ENCODE results near the gene SLC35G3.
"Not testable (repeated sequence)": the region's sequence is repeated elsewhere in the genome, so short reads cannot be mapped to it uniquely, and the experiment has no call there.

Gene SLC35G3

GRCh38 chr17:35194001-35194400, at the start of gene SLC35G3:
SLC35G3 (minus strand) TSS chr17:35194393; CDS start chr17:35194307, 86 bp downstream.
- DNase-seq: not testable (repeated sequence)

GRCh38 chr17:35243561-35244340, 49.6 kb upstream of the SLC35G3 start:
- DNase-seq: no peak

- DNase-seq: peak; percentile 72
These were observed 48.8 kb upstream of the SLC35G3 start, which contains the start of gene SLFN5 for GRCh38 chr17:35242805-35243560. SLFN5 (plus strand) TSS chr17:35243072; CDS start chr17:35258691, 15,619 bp downstream.

- peak; percentile 9 for DNase-seq
These were observed 48.1 kb upstream of the SLC35G3 start for GRCh38 chr17:35242158-35242804.

GRCh38 chr17:35241520-35241919, 47.3 kb upstream of the SLC35G3 start:
- no peak for DNase-seq

- DNase-seq: no peak
These were observed 46.7 kb upstream of the SLC35G3 start for GRCh38 chr17:35240861-35241260.

GRCh38 chr17:35239823-35240222, 45.6 kb upstream of the SLC35G3 start:
- no peak for DNase-seq

GRCh38 chr17:35238821-35239220, 44.6 kb upstream of the SLC35G3 start:
- DNase-seq: no peak

- DNase-seq: no peak
These were observed 42.6 kb upstream of the SLC35G3 start for GRCh38 chr17:35236821-35237220.

- no peak for DNase-seq
These were observed 41.7 kb upstream of the SLC35G3 start for GRCh38 chr17:35235917-35236316.

- no peak for DNase-seq
These were observed 41.1 kb upstream of the SLC35G3 start for GRCh38 chr17:35235289-35235688.

GRCh38 chr17:35234315-35234714, 40.1 kb upstream of the SLC35G3 start:
- not testable (repeated sequence) for DNase-seq

- no peak for DNase-seq
These were observed 35.4 kb upstream of the SLC35G3 start for GRCh38 chr17:35229638-35230037.

- no peak for DNase-seq
These were observed 33.4 kb upstream of the SLC35G3 start for GRCh38 chr17:35227546-35227945.

- DNase-seq: no peak
These were observed 30.2 kb upstream of the SLC35G3 start for GRCh38 chr17:35224436-35224835.

GRCh38 chr17:35222452-35222851, 28.3 kb upstream of the SLC35G3 start:
- no peak for DNase-seq

- no peak for DNase-seq
These were observed 24.7 kb upstream of the SLC35G3 start for GRCh38 chr17:35218915-35219314.

GRCh38 chr17:35217107-35217506, 22.9 kb upstream of the SLC35G3 start:
- no peak for DNase-seq

- DNase-seq: no peak
These were observed 20.6 kb upstream of the SLC35G3 start for GRCh38 chr17:35214631-35215273.

GRCh38 chr17:35214192-35214591, 20.0 kb upstream of the SLC35G3 start:
- no peak for DNase-seq

GRCh38 chr17:35213412-35213940, 19.3 kb upstream of the SLC35G3 start:
- no peak for DNase-seq

- no peak for DNase-seq
These were observed 18.5 kb upstream of the SLC35G3 start for GRCh38 chr17:35212668-35213067.

GRCh38 chr17:35210741-35211140, 16.5 kb upstream of the SLC35G3 start:
- no peak for DNase-seq
